ENCODE measurements around the gene GASK1B.

DNA sequence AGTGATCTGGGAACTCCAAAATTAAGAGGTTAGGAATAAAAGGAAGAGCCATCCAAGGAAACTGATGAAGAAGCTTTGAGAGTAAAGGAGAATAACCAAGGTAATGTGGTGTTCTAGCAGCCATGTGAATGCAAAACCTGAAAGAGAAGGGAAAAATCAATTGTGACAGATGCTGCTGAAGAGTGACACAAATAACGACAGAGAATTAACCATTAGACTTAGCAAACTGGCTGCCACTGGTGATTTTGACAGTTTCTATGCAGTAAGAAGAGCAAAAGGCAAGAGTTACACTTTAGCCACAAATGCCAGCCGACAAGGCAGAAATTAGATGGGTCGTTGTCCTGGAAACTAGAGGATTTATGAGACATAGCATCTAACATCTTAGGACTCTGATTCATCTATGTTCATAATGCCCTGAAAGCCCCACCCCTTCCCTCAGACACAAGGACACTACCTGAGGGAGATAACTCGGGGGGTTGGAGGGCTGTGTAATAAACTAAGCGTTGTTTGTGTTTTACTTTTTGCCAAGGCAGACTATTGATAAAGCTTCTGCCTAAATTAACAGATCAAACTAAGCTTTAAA lies 24.5 kb upstream of the GASK1B start:
- TF ChIP-seq POLR2A (IDR thresholded peaks at IDR 0.05) (no peak), CTCF (IDR thresholded peaks at IDR 0.05) (no peak)

Measured in testis (tissue), 2 donors.